Measurements from ENCODE around the gene PRKAG2. TPM values are rescaled to one million over a fixed set of nuclear protein-coding genes. Genes with fewer than 3 reads are reported as not detected.

PRKAG2 gene
- total and polyA plus RNA-seq, 2 experiments from 2014 or later = 17.0 to 19.5 TPM

DNA sequence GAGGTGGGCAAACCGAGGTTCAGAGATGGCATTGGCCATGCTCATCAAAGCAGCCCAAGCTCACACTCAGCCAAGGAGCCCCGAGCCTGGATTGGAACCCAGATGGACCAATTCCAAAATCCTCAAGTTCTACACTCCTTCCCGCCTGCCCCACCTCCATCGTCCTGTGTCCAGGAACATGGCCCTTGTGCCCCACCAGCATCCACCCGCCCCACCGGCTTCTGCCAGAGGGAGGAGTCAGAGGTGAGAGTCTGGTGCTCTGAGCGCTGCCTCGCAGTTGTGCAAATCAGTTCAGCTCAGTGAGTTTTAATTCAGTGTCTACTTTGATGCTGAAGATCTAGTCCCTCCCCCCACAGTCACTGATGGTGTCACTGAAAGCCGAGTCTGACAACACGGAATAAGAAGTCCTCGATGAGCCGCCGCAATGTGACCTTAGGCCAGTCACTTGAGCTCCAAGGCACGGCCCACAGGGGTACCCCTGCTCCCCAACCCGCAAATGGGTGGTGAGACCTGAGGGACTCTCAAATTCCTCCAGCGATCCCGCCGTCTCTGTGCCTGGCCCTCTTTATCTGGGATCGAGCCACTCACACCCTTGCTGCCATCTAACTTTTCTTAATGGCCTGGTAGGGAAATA, 26.3 kb downstream of the PRKAG2 start:
- H3K9me2 ChIP-seq (ENCODE audit: insufficient read depth) = no peaks in the 10 kb centered on the region
- no peaks in the 10 kb centered on the region for H3K36me3 ChIP-seq (ENCODE audit: low read depth)
- H3K27me3 ChIP-seq (replicated peaks; ENCODE audit: insufficient read depth) = peaks cover 8% of the 10 kb centered on the region
- peak overlapping the region; percentile 72 for H2AFZ ChIP-seq
- WGBS, 2 experiments (ENCODE audit: low coverage in 1 of 2, low lambda C conversion rate in 2 of 2, missing lambda C conversion rate in 2 of 2) = 87 to 88% methylated on average over 19 of the region's 19 CpGs
- no peak overlapping the region for H3K27ac ChIP-seq
- H3K4me2 ChIP-seq (ENCODE audit: unreplicated experiment) = peak overlapping the region; percentile 68
- peaks cover 6% of the 10 kb centered on the region; the same call in 1 of the 2 replicates for H3K4me1 ChIP-seq (ENCODE audit: insufficient read depth)
- no peak for DNase-seq
- no peaks in the 10 kb centered on the region for H4K20me1 ChIP-seq (ENCODE audit: insufficient read depth)
- no peak for TF ChIP-seq EZH2phosphoT487 (IDR thresholded peaks at IDR 0.05; ENCODE audit: insufficient read depth, low read depth)
- TF ChIP-seq EZH2 (IDR thresholded peaks at IDR 0.05; ENCODE audit: insufficient read depth, poor library complexity, severe bottlenecking) = no peak
- H3K4me3 ChIP-seq = no peak overlapping the region
- H3F3A ChIP-seq (ENCODE audit: insufficient read depth) = no peaks in the 10 kb centered on the region
- no peaks in the 10 kb centered on the region for H3K79me2 ChIP-seq (ENCODE audit: insufficient read depth)
- in situ Hi-C loops (cut with MboI) = no loop called here
- H3K9ac ChIP-seq = no peak overlapping the region
- no peaks in the 10 kb centered on the region for H3K9me3 ChIP-seq (ENCODE audit: low read depth)

DNA sequence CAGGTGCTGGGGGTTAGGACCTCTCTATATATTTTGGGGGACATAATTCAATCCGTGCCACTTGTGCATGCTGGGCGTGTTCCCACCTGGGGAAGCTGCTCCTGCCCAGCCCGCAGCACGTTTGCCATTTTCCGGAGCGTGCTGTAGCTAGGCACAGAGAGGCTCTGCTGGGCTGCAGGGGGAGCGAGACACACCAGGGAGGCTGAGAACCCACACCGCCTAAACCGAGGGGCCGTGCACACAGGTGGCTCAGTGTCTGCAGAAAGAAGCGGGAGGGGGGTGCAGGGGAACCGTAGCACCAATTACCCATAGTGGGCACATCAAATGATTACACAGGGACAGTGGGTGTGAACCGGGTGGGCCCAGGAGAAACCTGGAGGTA, 27.0 kb downstream of the PRKAG2 start:
- Histone ChIP-seq H3K27me3 (replicated peaks; ENCODE audit: insufficient read depth) (peaks cover 8% of the 10 kb centered on the region), H3F3A (ENCODE audit: insufficient read depth) (no peaks in the 10 kb centered on the region), H3K4me2 (ENCODE audit: unreplicated experiment) (no peak overlapping the region), H3K4me3 (no peak overlapping the region), H4K20me1 (ENCODE audit: insufficient read depth) (no peaks in the 10 kb centered on the region), H3K9me3 (ENCODE audit: low read depth) (no peaks in the 10 kb centered on the region), H3K9ac (no peak overlapping the region), H2AFZ (no peak overlapping the region), H3K27ac (no peak overlapping the region), H3K9me2 (ENCODE audit: insufficient read depth) (no peaks in the 10 kb centered on the region), H3K4me1 (ENCODE audit: insufficient read depth) (peaks cover 6% of the 10 kb centered on the region; the same call in 1 of the 2 replicates), H3K79me2 (ENCODE audit: insufficient read depth) (no peaks in the 10 kb centered on the region), H3K36me3 (ENCODE audit: low read depth) (no peaks in the 10 kb centered on the region)
- no peak for TF ChIP-seq EZH2phosphoT487 (IDR thresholded peaks at IDR 0.05; ENCODE audit: insufficient read depth, low read depth)
- no peak for TF ChIP-seq EZH2 (IDR thresholded peaks at IDR 0.05; ENCODE audit: insufficient read depth, poor library complexity, severe bottlenecking)
- DNase-seq = no peak
- in situ Hi-C loops (cut with MboI) = no loop called here
- WGBS, 2 experiments (ENCODE audit: low coverage in 1 of 2, low lambda C conversion rate in 2 of 2, missing lambda C conversion rate in 2 of 2) = 89 to 91% methylated on average over 13 of the region's 13 CpGs

DNA sequence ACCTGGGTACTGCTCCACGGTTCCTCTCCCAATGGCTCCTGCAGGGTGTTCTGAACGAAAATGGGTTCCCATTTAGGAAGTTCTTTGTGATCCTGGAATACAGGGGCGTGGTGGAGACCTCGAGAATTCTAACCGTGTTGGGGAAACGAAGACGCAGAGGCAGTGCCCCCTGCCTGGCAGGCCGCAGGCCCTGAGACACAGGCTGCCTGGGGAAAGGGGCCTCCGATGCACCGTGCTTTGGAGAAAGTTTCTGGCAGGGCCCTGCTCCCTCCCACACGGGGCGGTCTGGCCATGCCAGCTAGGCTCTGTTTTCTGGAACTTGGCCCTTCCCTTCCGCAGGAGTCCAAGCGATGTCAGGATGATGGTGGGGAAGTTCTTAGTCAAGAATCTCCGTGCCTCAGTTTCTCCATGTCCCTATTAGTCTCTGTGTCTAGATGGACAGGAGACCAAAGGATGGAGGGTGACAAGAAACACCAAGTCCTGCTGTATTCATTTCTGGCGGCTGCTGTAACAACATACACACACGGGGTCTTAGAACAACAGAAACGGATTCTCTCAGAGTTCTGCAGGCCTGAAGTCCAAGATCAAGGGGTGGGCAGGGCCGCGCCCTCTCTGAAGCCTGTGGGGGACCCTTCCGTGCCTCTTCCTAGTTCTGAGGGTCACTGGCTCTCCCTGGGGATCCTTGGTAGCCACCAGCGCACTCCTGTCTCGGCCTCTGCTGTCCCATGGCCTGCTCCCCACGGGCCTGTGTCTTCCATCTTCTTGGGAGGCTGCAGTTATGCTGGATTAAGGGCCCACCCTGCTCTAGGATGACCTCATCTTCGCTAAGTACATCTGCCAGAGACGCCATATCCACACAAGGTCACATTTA, 27.7 kb downstream of the PRKAG2 start:
- Histone ChIP-seq H3K4me1 (ENCODE audit: insufficient read depth) (peaks cover 7% of the 10 kb centered on the region; the same call in 1 of the 2 replicates), H3K4me3 (no peak overlapping the region), H3K27me3 (replicated peaks; ENCODE audit: insufficient read depth) (peaks cover 8% of the 10 kb centered on the region), H2AFZ (no peak overlapping the region), H3K9me2 (ENCODE audit: insufficient read depth) (no peaks in the 10 kb centered on the region), H4K20me1 (ENCODE audit: insufficient read depth) (no peaks in the 10 kb centered on the region), H3K79me2 (ENCODE audit: insufficient read depth) (no peaks in the 10 kb centered on the region), H3F3A (ENCODE audit: insufficient read depth) (peaks cover 6% of the 10 kb centered on the region; the same call in 1 of the 2 replicates), H3K27ac (no peak overlapping the region), H3K9me3 (ENCODE audit: low read depth) (no peaks in the 10 kb centered on the region), H3K4me2 (ENCODE audit: unreplicated experiment) (no peak overlapping the region), H3K36me3 (ENCODE audit: low read depth) (no peaks in the 10 kb centered on the region), H3K9ac (no peak overlapping the region)
- WGBS, 2 experiments (ENCODE audit: low coverage in 1 of 2, low lambda C conversion rate in 2 of 2, missing lambda C conversion rate in 2 of 2) = 76 to 79% methylated on average over 26 of the region's 26 CpGs
- no peak for DNase-seq
- TF ChIP-seq EZH2phosphoT487 (IDR thresholded peaks at IDR 0.05; ENCODE audit: insufficient read depth, low read depth) = no peak
- no peak for TF ChIP-seq EZH2 (IDR thresholded peaks at IDR 0.05; ENCODE audit: insufficient read depth, poor library complexity, severe bottlenecking)
- in situ Hi-C loops (cut with MboI) = no loop called here

- no peaks in the 10 kb centered on the region for H3K9me3 ChIP-seq (ENCODE audit: low read depth)
- in situ Hi-C loops (cut with MboI) = no loop called here
- H3K9ac ChIP-seq = no peak overlapping the region
- no peaks in the 10 kb centered on the region for H3K9me2 ChIP-seq (ENCODE audit: insufficient read depth)
- peak; percentile 27 for DNase-seq
- 87% methylated on average over 10 of the region's 10 CpGs for WGBS, 2 experiments (ENCODE audit: low coverage in 1 of 2, low lambda C conversion rate in 2 of 2, missing lambda C conversion rate in 2 of 2)
- peaks cover 9% of the 10 kb centered on the region; the same call in 1 of the 2 replicates for H3F3A ChIP-seq (ENCODE audit: insufficient read depth)
- no peak overlapping the region for H3K27ac ChIP-seq
- no peak overlapping the region for H2AFZ ChIP-seq
- H3K4me2 ChIP-seq (ENCODE audit: unreplicated experiment) = no peak overlapping the region
- H3K4me3 ChIP-seq = no peak overlapping the region
- peaks cover 14% of the 10 kb centered on the region; the same call in 1 of the 2 replicates for H3K4me1 ChIP-seq (ENCODE audit: insufficient read depth)
- peaks cover 4% of the 10 kb centered on the region for H3K27me3 ChIP-seq (replicated peaks; ENCODE audit: insufficient read depth)
- H3K36me3 ChIP-seq (ENCODE audit: low read depth) = no peaks in the 10 kb centered on the region
- no peaks in the 10 kb centered on the region for H4K20me1 ChIP-seq (ENCODE audit: insufficient read depth)
- no peak for TF ChIP-seq EZH2phosphoT487 (IDR thresholded peaks at IDR 0.05; ENCODE audit: insufficient read depth, low read depth)
- no peak for TF ChIP-seq EZH2 (IDR thresholded peaks at IDR 0.05; ENCODE audit: insufficient read depth, poor library complexity, severe bottlenecking)
- H3K79me2 ChIP-seq (ENCODE audit: insufficient read depth) = no peaks in the 10 kb centered on the region
Measured at GRCh38 chr7:151847681-151848081, 29.2 kb downstream of the PRKAG2 start.
